HCEC 1CT (cell line): ENCODE results near the gene NRG2.
A peak's percentile ranks its signal among the peaks of the same experiment; 100 is the strongest.

Experiments
- DNase-seq: peaks from one replicate; pipeline ENCODE4 v3.0.0-alpha.2; 2017

NRG2 gene

DNA sequence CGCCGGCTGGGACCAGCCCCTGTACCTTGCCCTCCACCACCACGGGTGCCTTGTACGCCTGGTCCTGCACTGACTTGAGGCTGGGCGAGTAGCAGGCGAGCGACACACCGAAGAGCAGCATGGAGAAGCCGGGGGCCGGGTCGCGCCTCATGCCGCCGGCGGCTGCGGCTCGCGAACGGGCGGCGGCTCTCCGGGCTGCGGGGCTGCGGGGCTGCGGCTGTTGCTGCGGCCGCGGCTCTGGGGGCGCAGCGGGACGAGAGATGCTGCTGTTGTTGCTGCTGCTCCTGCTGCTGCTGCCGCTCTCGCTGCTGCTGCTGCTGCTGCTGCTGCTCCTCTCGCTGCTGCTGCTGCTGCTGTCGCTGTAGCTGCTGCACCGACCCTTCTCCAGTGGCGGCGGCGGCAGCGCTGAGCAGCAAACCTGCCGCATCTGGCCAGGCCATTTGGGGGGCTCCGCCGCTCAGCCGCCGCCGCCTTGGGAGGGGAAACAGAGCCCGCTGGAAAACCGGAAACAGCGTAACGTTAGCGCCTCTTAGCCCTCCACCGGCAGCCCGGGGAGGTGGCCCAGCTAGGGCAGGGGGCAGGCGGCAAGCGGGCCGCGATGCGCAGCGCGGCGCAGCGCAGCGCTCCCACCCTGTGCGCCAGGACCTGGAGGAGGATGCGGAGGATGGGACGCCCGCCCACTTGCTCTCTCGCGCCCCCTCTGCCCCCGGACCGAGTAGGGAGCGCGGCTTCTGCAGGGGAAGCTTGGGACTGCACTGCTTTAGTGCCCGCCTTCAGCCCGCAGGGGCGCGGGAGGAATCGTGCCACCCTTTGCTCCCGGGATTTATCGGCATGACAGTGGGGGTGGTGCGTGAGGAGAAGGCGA, at the start of gene NRG2:
Gene NRG2 (minus strand): TSS at position 657 of the 865 bp plus-strand sequence.
- peak; percentile 49 for DNase-seq

DNA sequence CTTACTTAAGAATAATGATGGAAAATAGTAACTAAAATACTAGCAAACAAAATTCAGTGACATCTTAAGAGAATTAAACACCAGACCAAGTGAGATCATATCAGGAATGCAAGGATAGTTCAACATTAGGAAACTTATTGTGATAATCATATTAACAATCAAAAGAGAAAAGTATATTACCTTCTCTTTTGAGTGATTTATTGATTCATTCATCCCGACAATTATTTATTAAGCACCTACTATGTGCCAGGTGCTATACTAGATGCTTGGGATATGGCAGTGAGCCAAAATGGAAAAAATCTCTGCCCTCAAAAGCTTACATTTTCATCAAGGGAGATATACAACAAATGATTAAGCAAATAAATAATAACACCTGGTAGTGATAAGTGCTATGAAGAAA, 47.2 kb upstream of the NRG2 start:
- no peak for DNase-seq

- no peak for DNase-seq
Observed at GRCh38 chr5:140084541-140084940, 41.4 kb upstream of the NRG2 start.

GRCh38 chr5:140083650-140084049, 40.6 kb upstream of the NRG2 start:
- no peak for DNase-seq

GRCh38 chr5:140083120-140083519, 40.0 kb upstream of the NRG2 start:
- no peak for DNase-seq

- DNase-seq = no peak
Observed at GRCh38 chr5:140076788-140077187, 33.7 kb upstream of the NRG2 start.

DNA sequence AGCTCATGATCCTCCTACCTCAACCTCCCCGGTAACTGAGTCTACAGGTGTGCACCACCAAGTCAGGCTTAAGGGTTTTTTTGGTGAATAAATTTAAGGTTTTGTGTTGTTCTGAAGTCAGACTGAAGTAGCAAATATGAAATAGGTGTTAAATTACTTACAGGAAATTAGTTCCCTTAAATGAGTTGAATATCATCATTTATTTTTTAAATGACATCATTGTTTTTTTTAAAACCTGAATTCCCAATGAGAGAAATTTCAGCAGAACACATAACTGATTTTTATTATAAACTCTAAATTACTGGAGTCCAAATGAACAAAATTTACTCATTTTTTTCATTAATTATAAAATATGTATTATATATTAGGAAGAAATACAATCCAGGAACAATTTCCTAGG, 33.0 kb upstream of the NRG2 start:
- no peak for DNase-seq

GRCh38 chr5:140075371-140075770, 32.3 kb upstream of the NRG2 start:
- peak; percentile 54 for DNase-seq

GRCh38 chr5:140073296-140073695, 30.2 kb upstream of the NRG2 start:
- peak; percentile 11 for DNase-seq

DNA sequence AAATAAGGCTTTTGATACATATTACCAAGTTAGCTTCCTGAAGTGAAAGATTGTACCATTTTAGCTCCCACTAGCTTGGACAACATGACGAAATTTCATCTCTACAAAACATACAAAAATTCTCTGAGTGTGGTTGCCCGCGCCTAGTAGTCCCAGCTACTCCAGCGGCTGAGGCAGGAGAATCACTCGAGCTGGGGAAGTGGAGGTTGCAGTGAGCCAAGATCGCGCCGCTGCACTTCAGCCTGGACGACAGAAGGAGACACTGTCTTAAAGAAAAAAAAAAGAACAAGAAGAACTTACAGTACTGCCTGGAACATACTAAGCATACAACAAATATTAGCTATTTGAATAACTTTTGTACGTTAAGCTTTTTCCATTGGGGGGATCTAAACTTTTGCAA, 29.7 kb upstream of the NRG2 start:
- DNase-seq = no peak

- no peak for DNase-seq
Observed at GRCh38 chr5:140060816-140061215, 17.7 kb upstream of the NRG2 start.

- DNase-seq = no peak
Observed at GRCh38 chr5:140058212-140058932, 15.3 kb upstream of the NRG2 start.

GRCh38 chr5:140056880-140057279, 13.8 kb upstream of the NRG2 start:
- DNase-seq = no peak

- DNase-seq = no peak
Observed at GRCh38 chr5:140055152-140055551, 12.1 kb upstream of the NRG2 start.

- no peak for DNase-seq
Observed at GRCh38 chr5:140054086-140054689, 11.1 kb upstream of the NRG2 start.

GRCh38 chr5:140051950-140052349, 8.9 kb upstream of the NRG2 start:
- no peak for DNase-seq

GRCh38 chr5:140049713-140050112, 6.6 kb upstream of the NRG2 start:
- no peak for DNase-seq

GRCh38 chr5:140049205-140049604, 6.1 kb upstream of the NRG2 start:
- no peak for DNase-seq

- DNase-seq = no peak
Observed at GRCh38 chr5:140044041-140044440, 942 bp upstream of the NRG2 start.

DNA sequence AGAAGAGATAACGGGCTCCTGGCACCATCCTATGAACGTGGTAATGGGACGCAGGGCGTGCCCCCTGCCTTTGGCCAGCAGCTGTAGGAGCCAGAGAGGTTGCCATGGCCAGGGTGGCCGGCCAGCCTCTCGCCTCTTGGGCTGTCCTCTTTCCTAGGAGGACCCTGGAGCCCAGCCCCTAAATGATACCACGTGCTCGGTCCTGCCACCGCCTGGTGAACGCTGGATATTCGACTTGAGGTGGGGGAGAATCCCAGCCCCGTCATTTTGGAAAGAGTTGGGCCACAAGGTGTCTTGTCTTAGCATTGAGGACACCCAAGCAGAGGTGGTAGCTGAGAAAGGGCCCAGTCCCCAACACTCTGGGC, 391 bp upstream of the NRG2 start:
- DNase-seq = no peak

DNA sequence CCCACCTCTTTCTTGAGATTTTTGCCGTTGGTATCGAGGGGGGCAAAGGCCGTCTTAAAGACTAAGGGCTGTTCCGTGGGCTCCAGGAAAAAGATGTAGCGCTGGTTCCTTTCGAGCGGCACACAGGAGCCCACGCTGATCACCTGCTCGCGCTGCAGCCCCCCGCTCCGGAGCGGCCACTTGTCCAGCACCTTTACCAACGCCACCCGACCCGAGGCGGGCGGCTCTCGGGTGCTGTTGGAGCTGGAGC, 781 bp downstream of the NRG2 start:
- no peak for DNase-seq

- DNase-seq = peak; percentile 43
Observed at GRCh38 chr5:140041492-140042392, 1.4 kb downstream of the NRG2 start.

DNA sequence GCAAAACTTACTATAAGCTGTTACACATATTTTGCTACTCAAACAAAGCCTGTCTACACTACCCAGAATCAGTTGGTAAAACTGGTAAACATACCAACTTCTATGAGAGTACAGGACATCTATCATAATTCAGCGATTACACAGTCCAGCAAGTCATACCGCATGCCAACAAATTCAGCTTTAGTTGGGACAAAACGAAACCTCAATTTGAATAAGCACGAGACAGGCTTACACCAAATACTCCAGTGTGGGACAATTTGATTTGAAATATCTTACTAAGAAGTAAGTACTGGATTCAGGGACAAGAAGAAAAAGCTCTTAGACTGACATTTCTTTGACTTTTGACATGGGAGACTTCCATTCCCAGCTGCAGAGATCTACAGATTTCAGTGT, 2.0 kb downstream of the NRG2 start:
- DNase-seq = no peak
